HG02852 (cell line): ENCODE data around the gene SLC66A2.

Source experiments
- ATAC-seq: cut with Tn5 transposase; IDR thresholded peaks from one replicate; pipeline ENCODE4 v1.9.1; 2021; ENCODE audit warnings: mild to moderate bottlenecking, moderate library complexity; ENCODE audit not compliant: unreplicated experiment

Gene SLC66A2

GRCh38 chr18:79921984-79922965 lies 29.2 kb downstream of the SLC66A2 start:
- no peak for ATAC-seq

DNA sequence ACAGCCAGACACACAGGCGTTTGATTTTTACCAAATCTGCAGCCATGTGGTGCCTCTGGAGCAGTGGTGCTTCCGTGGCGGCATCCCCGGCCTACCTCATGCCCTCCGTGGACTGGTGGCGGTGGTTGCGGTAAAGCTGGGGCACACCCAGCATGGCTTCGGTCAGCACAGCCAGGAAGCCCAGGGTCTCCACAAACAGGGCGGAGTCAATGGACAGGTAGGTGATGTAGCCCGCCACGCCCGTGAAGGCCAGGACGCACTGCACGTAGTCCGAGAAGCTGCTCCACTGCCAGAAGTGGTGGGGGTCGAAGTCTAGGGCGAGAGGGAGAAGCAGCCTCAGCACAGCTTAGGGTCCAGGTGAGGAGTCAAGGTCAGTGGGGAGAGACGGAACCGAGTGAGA lies 32.4 kb downstream of the SLC66A2 start:
- ATAC-seq: no peak

GRCh38 chr18:79918615-79919011 lies 32.8 kb downstream of the SLC66A2 start:
- ATAC-seq: no peak

GRCh38 chr18:79917853-79918614 lies 33.4 kb downstream of the SLC66A2 start:
- ATAC-seq: no peak

DNA sequence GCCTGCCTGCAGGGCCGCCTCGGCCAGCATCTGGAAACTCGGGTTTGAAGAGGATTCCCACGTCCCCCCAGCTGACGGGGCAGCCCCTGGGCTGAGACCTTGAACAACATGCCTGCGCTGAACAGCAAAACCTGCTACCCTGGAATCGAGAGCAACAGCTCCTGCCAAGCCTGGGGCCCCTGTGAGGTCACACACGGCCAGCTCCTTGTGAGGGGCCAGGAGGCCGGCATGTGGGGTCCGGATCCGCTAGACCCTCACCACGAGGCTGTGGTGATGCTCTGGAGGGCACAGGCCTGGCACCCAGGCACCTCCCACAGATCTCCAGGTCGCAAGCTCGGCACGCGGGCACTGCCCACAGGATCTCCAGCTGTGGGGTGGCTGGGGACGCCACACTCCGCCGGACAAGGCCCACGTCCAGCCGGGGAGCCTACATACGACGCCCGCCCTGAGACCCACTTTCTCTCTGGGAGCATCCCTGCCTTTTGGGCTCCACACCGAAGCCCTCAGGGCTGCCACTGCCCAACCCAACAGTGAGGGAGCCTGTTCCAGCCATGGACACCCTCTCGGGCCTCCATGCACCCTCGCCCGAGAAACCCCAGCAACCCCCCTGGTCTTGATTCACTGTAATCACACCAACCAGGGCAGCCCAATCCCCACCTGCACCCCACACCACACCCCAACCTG lies 34.1 kb downstream of the SLC66A2 start:
- no peak for ATAC-seq

DNA sequence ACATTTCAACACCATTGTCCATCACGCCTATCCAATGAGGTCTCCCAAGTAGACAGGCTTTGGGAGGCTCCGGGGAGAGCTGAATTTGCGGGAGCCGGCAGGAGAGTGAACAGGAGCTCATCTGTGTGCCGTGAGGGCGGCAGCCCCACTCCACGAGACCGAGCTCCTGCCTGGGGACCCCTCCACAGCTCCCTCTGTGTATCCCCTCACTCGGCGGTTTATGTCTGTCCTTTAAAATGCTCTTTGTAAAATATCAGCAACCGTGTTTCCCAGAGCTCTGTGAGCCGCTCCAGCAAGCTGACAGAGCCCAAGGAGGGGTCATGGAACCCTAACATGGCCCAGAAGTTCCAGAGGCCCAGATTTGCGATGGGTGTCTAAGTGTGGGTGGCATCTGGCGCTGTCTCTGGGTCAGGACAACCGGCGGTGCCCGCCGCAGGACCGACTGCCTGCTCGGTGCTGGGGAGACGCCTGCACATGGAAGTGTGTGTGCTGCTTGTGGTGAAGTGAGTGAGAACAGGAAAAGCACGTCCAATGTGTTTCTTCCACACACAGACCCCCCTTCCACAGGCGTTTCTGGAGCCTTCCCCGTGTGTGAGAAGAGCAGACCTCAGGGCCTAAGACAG lies 34.8 kb downstream of the SLC66A2 start:
- no peak for ATAC-seq

GRCh38 chr18:79916128-79916494 lies 35.3 kb downstream of the SLC66A2 start:
- ATAC-seq: no peak

GRCh38 chr18:79915161-79916127 lies 36.0 kb downstream of the SLC66A2 start:
- ATAC-seq: no peak

DNA sequence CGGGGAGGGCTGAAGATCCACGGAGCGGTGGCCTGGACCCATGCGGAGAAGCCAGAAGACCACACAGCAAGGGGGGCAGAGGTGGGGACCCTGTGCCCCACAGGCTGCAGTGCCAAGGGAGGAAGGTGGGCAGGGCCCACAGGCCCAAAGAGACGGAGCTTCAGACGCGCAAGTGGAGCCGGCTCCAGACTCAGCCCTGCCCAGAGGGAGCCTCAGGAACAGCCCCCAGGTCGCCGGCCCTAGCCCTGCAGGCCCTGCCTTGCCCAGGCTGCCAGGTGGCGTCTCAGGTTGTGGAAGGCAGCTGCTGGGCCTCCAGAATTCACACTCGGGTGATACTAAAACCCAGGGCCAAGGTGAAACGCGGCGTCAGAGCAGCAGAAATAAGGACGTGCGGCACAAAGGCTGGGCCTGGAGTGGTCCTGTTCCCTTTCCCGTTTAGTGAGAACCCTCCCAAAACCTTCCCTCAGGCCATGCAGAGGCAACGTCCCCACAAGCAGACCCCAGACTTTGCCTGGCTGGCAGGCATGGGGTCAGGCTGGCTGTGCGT lies 36.8 kb downstream of the SLC66A2 start:
- ATAC-seq: no peak

DNA sequence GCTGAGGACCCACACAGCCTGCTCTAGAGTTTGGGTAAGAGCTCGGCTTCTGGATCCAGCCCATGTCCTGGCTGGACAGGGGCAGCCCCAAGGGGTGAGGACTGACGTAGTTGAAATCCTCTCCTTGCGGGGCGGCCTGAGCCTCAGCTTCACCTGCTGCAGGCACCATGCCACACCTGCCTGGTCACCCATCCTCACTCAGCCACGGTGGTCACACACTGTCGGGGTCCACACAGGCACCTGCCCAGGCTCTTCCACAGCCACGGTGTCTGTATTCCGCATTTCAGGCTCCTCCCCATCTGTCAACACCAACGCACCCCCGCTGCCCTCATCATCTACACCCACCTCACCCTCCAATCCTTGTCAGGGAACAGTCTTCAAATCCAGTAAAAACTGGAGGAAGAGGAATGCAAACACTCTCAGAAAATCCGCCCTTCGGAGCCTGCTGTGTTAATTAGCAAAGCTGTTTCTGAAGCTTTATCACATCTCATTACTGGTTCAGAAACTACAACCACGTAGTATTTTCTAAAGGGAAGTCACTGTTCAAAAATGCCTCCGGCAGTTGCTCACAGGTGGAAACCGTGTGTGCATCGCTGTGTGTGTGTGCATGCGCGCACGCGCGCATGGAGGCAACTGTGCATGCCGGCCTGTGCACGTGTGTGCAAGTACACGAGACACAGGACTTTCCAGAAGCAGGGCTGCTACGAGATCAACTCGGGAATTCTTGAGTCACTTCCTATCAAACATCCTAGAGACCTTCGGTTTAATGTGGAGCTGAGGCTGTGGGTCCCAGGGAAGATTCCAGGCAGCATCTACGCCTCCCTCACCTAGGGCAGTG lies 38.2 kb downstream of the SLC66A2 start:
- ATAC-seq: no peak

DNA sequence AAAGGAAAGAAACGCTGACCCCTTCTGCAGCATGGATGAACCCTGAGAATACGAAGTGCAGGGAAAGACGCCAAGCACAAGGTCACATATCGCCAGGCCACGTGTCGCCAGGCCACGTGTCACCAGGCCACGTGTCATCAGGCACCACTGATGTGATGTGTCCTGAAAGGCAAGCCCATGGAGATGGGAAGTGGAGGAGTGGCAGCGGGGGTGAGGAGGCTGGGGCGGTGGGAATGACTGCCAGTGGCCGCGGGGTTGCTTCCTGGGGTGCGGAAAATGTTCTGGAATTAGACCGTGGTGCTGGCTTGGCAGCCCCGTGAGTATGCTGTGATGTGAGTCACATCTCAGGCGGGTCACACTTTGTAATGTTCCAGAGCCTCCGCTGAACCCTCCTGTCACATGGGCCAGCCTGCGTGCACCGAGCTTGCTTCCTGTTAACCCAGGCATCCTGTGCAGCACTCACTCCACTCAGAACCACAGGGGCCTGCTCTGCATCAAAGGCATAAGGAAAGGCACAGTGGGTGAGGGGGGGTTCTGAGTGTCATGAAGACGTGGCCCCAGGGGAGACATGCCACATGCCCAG lies 39.0 kb downstream of the SLC66A2 start:
- no peak for ATAC-seq

- ATAC-seq: no peak
Measured at GRCh38 chr18:79911344-79912270, 39.8 kb downstream of the SLC66A2 start.

- no peak for ATAC-seq
Measured at GRCh38 chr18:79910563-79911343, 40.7 kb downstream of the SLC66A2 start.

- no peak for ATAC-seq
Measured at GRCh38 chr18:79906706-79907105, 44.7 kb downstream of the SLC66A2 start.

- no peak for ATAC-seq
Measured at GRCh38 chr18:79905993-79906392, 45.5 kb downstream of the SLC66A2 start.

- ATAC-seq: no peak
Measured at GRCh38 chr18:79905389-79905911, 46.0 kb downstream of the SLC66A2 start.
